CD14-positive monocyte (primary cell): Measurements from ENCODE around the gene SPATA19. TPM values are rescaled to one million over a fixed set of nuclear protein-coding genes. Genes with fewer than 3 reads are reported as not detected.

ENCODE experiments used
- DNase-seq, 3 donors: peaks; one replicate each; pipeline ENCODE4 v3.0.0-alpha.2; 2011 to 2022
- H2AFZ ChIP-seq: 2 replicates; pipeline ENCODE4 v1.6.0; 2012; ENCODE audit warnings: mild to moderate bottlenecking, low read depth, low read length, inconsistent platforms; ENCODE audit not compliant: insufficient read depth, poor library complexity, severe bottlenecking
- H3K27ac ChIP-seq, 2 donors: 1 replicate in 1 of 2; 2 replicates in 1 of 2; pipeline ENCODE4 v1.5.1; 2012 to 2013; ENCODE audit warnings: low read length in 2 of 2, control low read depth in 1 of 2, inconsistent platforms in 1 of 2, low read depth in 1 of 2, mild to moderate bottlenecking in 1 of 2
- H3K27me3 ChIP-seq, 2 donors: one replicate each; pipeline versions ENCODE4 v1.6.0 to v1.6.1; 2011 to 2013; ENCODE audit warnings: low read length in 2 of 2; ENCODE audit not compliant: control insufficient read depth in 2 of 2, insufficient read depth in 2 of 2
- H3K36me3 ChIP-seq, 2 donors: replicated peaks in 1 of 2; 1 replicate in 1 of 2; 2 replicates in 1 of 2; pipeline versions ENCODE4 v1.5.1 to v1.6.1; 2012 to 2013; ENCODE audit warnings: low read length in 2 of 2, control low read depth in 1 of 2, inconsistent platforms in 1 of 2, mild to moderate bottlenecking in 1 of 2; ENCODE audit not compliant: insufficient read depth in 2 of 2, control insufficient read depth in 1 of 2
- H3K4me1 ChIP-seq, 2 donors: 1 replicate in 1 of 2; 2 replicates in 1 of 2; pipeline versions ENCODE4 v1.5.1 to v1.6.1; 2012 to 2013; ENCODE audit warnings: low read length in 2 of 2, control low read depth in 1 of 2, inconsistent platforms in 1 of 2, mild to moderate bottlenecking in 1 of 2, moderate library complexity in 1 of 2; ENCODE audit not compliant: insufficient read depth in 2 of 2, control insufficient read depth in 1 of 2
- H3K4me2 ChIP-seq: replicated peaks from 2 replicates; pipeline ENCODE3; 2012; ENCODE audit warnings: low read length, moderate library complexity, mild to moderate bottlenecking; ENCODE audit not compliant: poor library complexity, severe bottlenecking; ENCODE audit errors: extremely low read depth
- H3K4me3 ChIP-seq, 3 experiments: fragments of 200-600 bp in 1 of 3; sonication (generic) in 1 of 3; replicated peaks in 1 of 3; 1 replicate in 2 of 3; 2 replicates in 1 of 3; pipeline ENCODE4 v1.5.1; 2011 to 2013; ENCODE audit warnings: low read length in 3 of 3, mild to moderate bottlenecking in 3 of 3, control low read depth in 2 of 3, low read depth in 2 of 3, inconsistent platforms in 1 of 3, moderate library complexity in 1 of 3
- H3K79me2 ChIP-seq: 2 replicates; pipeline ENCODE4 v1.6.0; 2012; ENCODE audit warnings: mild to moderate bottlenecking, control low read depth, inconsistent platforms, low read length, moderate library complexity; ENCODE audit not compliant: insufficient read depth
- H3K9ac ChIP-seq: 2 replicates; pipeline ENCODE4 v1.6.0; 2017; ENCODE audit warnings: low read length, mild to moderate bottlenecking; ENCODE audit not compliant: insufficient read depth, poor library complexity, severe bottlenecking
- H3K9me3 ChIP-seq, 2 donors: replicated peaks in 1 of 2; 1 replicate in 1 of 2; 2 replicates in 1 of 2; pipeline versions ENCODE4 v1.5.1 to v1.6.1; 2012 to 2013; ENCODE audit warnings: low read length in 2 of 2, control low read depth in 1 of 2; ENCODE audit not compliant: control insufficient read depth in 1 of 2, insufficient read depth in 1 of 2
- H4K20me1 ChIP-seq: 2 replicates; pipeline ENCODE4 v1.6.0; 2012; ENCODE audit warnings: mild to moderate bottlenecking, low read length, control low read depth, moderate library complexity; ENCODE audit not compliant: insufficient read depth
- H3K27ac Mint-ChIP-seq, 7 donors: one replicate each; pipeline ENCODE4 v1.8.0; 2020; ENCODE audit warnings: mild to moderate bottlenecking in 7 of 7, mixed read lengths in 7 of 7, moderate library complexity in 6 of 7, inconsistent platforms in 2 of 7
- H3K27me3 Mint-ChIP-seq, 3 donors: one replicate each; pipeline ENCODE4 v1.8.0; 2021 to 2022; ENCODE audit warnings: low read depth in 3 of 3, mild to moderate bottlenecking in 3 of 3, mixed read lengths in 3 of 3, moderate library complexity in 3 of 3, inconsistent platforms in 1 of 3
- H3K36me3 Mint-ChIP-seq, 2 donors: one replicate each; pipeline ENCODE4 v1.8.0; 2020; ENCODE audit warnings: mixed read lengths in 2 of 2, inconsistent platforms in 1 of 2, mild to moderate bottlenecking in 1 of 2
- H3K4me1 Mint-ChIP-seq: one replicate; pipeline ENCODE4 v1.8.0; 2020; ENCODE audit warnings: mild to moderate bottlenecking, mixed read lengths
- H3K4me3 Mint-ChIP-seq, 2 donors: one replicate each; pipeline ENCODE4 v1.8.0; 2020; ENCODE audit warnings: mild to moderate bottlenecking in 2 of 2, mixed read lengths in 2 of 2, moderate library complexity in 1 of 2
- H3K9me3 Mint-ChIP-seq, 7 donors: one replicate each; pipeline ENCODE4 v1.8.0; 2020 to 2022; ENCODE audit warnings: mixed read lengths in 7 of 7, mild to moderate bottlenecking in 6 of 7, moderate library complexity in 6 of 7, inconsistent platforms in 2 of 7
- WGBS: methylation state at CpG from one replicate; pipeline ENCODE4 v1.1.5; 2013; ENCODE audit warnings: missing lambda C conversion rate; ENCODE audit not compliant: insufficient coverage; 5-methylcytosine and 5-hydroxymethylcytosine counted together
- intact Hi-C, 2 donors: fragments of 100-400 bp; cut with micrococcal nuclease; formaldehyde crosslinking; loops; one replicate each; pipeline versions ENCODE4 v1.15.0 to v1.15.1; 2023
- polyA plus RNA-seq, 3 donors: library from polyadenylated mRNA; depleted of rRNA in 1 of 3; unstranded in 2 of 3; stranded (reverse) in 1 of 3; fragments of 300-500 nt in 2 of 3; fragments of >200 nt in 1 of 3; fragmentation: Illumina TruSeq in 2 of 3; gene quantifications; 1 replicate in 2 of 3; 2 replicates in 1 of 3; pipeline ENCODE4 v1.2.3, GENCODE V29; 2012 to 2021
- TF ChIP-seq, protein P1 (sequence below): fragments of 200-600 bp; IDR thresholded peaks from one replicate; pipeline ENCODE4 v1.8.0; 2022; ENCODE audit warnings: antibody characterized with exemption, mild to moderate bottlenecking

Gene SPATA19
- polyA plus RNA-seq, 3 donors = not detected

DNA sequence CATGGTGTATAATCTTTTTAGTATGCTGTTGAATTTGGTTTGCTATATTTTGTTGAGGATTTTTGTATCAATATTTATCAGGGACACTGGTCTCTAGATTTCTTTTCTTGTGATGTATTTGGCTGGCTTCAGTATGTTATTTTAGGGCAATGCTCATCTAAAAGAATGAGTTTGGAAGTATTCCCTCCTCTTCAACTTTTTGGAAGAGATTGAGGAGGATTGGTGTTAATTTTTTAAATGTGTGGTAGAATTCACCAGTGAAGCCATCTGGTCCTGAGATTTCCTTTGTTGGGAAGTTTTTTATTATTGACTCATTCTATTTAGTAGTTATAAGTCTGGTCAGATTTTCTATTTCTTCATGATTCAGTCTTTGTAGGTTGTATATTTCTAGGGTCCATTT lies 22.1 kb upstream of the SPATA19 start:
- no peak overlapping the region for H3K27ac Mint-ChIP-seq
- Histone ChIP-seq H3K4me3 (no peak overlapping the region), H3K4me1 (no peaks in the 10 kb centered on the region), H3K27me3 (no peaks in the 10 kb centered on the region), H3K36me3 (no peaks in the 10 kb centered on the region), H3K27ac (no peak overlapping the region), H3K4me2 (no peak overlapping the region), H3K79me2 (no peaks in the 10 kb centered on the region), H3K9me3 (peaks cover 0 to 16% of the 10 kb centered on the region in 2 donors), H2AFZ (no peak overlapping the region), H4K20me1 (no peaks in the 10 kb centered on the region), H3K9ac (no peak overlapping the region)
- H3K4me3 Mint-ChIP-seq = no peak overlapping the region
- TF ChIP-seq, protein P1, sequence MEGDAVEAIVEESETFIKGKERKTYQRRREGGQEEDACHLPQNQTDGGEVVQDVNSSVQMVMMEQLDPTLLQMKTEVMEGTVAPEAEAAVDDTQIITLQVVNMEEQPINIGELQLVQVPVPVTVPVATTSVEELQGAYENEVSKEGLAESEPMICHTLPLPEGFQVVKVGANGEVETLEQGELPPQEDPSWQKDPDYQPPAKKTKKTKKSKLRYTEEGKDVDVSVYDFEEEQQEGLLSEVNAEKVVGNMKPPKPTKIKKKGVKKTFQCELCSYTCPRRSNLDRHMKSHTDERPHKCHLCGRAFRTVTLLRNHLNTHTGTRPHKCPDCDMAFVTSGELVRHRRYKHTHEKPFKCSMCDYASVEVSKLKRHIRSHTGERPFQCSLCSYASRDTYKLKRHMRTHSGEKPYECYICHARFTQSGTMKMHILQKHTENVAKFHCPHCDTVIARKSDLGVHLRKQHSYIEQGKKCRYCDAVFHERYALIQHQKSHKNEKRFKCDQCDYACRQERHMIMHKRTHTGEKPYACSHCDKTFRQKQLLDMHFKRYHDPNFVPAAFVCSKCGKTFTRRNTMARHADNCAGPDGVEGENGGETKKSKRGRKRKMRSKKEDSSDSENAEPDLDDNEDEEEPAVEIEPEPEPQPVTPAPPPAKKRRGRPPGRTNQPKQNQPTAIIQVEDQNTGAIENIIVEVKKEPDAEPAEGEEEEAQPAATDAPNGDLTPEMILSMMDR = no peak
- H3K9me3 Mint-ChIP-seq = peaks cover 2 to 13% (median 6%) of the 10 kb centered on the region in 7 donors
- peaks cover 0 to 4% (median 1%) of the 10 kb centered on the region in 3 donors for H3K27me3 Mint-ChIP-seq
- no peaks in the 10 kb centered on the region for H3K4me1 Mint-ChIP-seq
- H3K36me3 Mint-ChIP-seq = no peaks in the 10 kb centered on the region
- no peak for DNase-seq
- intact Hi-C loops = no loop called here

DNA sequence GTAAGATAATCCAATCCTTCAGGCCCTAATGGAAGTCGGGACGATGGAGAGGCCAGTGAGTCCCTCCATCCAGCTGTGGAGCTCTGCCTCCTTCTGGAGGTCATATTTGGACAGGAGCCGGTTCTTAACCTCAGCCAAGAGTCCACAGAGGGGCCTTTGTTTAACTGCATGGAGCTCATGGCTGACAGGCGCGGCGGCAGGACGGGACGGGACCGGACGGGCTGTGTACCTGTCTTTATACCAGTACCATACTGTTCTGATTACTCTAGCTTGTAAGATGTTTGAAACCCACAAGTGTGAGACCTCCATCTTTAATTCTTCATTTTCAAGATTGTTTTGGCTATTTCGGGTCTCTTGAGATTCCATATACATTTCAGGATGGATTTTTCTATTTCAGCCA lies 20.2 kb upstream of the SPATA19 start:
- Mint-ChIP-seq H3K27me3 (peaks cover 0 to 4% (median 1%) of the 10 kb centered on the region in 3 donors), H3K9me3 (peaks cover 2 to 12% (median 6%) of the 10 kb centered on the region in 7 donors), H3K4me3 (no peak overlapping the region), H3K4me1 (no peaks in the 10 kb centered on the region), H3K36me3 (no peaks in the 10 kb centered on the region), H3K27ac (no peak overlapping the region)
- H3K9ac ChIP-seq = no peak overlapping the region
- intact Hi-C loops = no loop called here
- H3K27me3 ChIP-seq = no peaks in the 10 kb centered on the region
- no peaks in the 10 kb centered on the region for H4K20me1 ChIP-seq
- peaks cover 0 to 16% of the 10 kb centered on the region in 2 donors for H3K9me3 ChIP-seq
- no peak overlapping the region for H3K27ac ChIP-seq
- no peaks in the 10 kb centered on the region for H3K4me1 ChIP-seq
- 94% methylated on average over 4 of the region's 11 CpGs for WGBS
- H3K4me2 ChIP-seq = no peak overlapping the region
- no peaks in the 10 kb centered on the region for H3K79me2 ChIP-seq
- no peak for DNase-seq
- TF ChIP-seq, protein P1 = no peak
- H2AFZ ChIP-seq = no peak overlapping the region
- no peak overlapping the region for H3K4me3 ChIP-seq
- H3K36me3 ChIP-seq = no peaks in the 10 kb centered on the region
